ENCODE measurements around the gene ILRUN. TPM values are rescaled to one million over a fixed set of nuclear protein-coding genes. Genes with fewer than 3 reads are reported as not detected.

The ILRUN gene
- polyA plus RNA-seq, 1 donor (not counting 4 experiments of a cell fraction or from before 2014, with no cell fraction given), result 64.1 TPM

Small RNA genes lying within 50 kb of the gene (small RNA-seq; reads per million reads assigned to genes)
- gene RN7SL200P (ENCODE audit: insufficient read length in 3 of 3, low read depth in 3 of 3, low replicate concordance in 1 of 3), result 0 reads per million in 3 experiments

Other genes with a start within 250 kb of the ILRUN start
- gene PACSIN1, start 230.7 kb downstream of the ILRUN start, polyA plus RNA-seq, result not detected in 3 replicates
- gene SPDEF, start 140.4 kb downstream of the ILRUN start, polyA plus RNA-seq, result 0.03 to 0.04 TPM in 2 of 3 replicates, not detected in the other
- gene SNRPC, start 60.7 kb upstream of the ILRUN start, polyA plus RNA-seq, result 127 to 216 TPM (median 185 TPM) in 3 replicates
- 4.4 to 4.9 TPM (median 4.5 TPM) in 3 replicates for gene BLTP3A, start 95.3 kb upstream of the ILRUN start, polyA plus RNA-seq
- 21.4 to 31.5 TPM (median 24.2 TPM) in 3 replicates for gene TAF11, start 191.3 kb upstream of the ILRUN start, polyA plus RNA-seq
- gene ANKS1A, start 192.5 kb upstream of the ILRUN start, polyA plus RNA-seq, result 6.8 to 8.6 TPM (median 8.3 TPM) in 3 replicates